Measurements from ENCODE around the gene HLA-F.

DNA sequence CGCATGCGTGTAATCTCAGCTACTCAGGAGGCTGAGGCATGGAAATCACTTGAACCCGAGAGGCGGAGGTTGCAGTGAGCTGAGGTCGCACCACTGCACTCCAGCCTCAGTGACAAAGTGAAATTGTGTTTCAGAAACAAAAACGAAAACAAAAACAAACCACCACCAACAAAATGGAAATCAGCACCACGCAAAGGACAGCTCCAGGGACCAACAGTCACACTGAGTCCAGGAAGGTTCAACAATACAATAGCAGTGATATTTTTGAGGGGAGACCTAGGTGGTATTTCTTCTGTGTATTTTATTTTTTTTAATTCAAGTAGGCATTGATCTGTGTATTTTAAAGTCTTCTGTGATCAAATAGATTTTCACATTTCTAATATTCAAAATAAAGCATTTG is 9.8 kb downstream of the HLA-F start:
- TF ChIP-seq POLR2A (IDR thresholded peaks at IDR 0.05), result no peak
- TF ChIP-seq, protein P1, sequence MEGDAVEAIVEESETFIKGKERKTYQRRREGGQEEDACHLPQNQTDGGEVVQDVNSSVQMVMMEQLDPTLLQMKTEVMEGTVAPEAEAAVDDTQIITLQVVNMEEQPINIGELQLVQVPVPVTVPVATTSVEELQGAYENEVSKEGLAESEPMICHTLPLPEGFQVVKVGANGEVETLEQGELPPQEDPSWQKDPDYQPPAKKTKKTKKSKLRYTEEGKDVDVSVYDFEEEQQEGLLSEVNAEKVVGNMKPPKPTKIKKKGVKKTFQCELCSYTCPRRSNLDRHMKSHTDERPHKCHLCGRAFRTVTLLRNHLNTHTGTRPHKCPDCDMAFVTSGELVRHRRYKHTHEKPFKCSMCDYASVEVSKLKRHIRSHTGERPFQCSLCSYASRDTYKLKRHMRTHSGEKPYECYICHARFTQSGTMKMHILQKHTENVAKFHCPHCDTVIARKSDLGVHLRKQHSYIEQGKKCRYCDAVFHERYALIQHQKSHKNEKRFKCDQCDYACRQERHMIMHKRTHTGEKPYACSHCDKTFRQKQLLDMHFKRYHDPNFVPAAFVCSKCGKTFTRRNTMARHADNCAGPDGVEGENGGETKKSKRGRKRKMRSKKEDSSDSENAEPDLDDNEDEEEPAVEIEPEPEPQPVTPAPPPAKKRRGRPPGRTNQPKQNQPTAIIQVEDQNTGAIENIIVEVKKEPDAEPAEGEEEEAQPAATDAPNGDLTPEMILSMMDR (IDR thresholded peaks at IDR 0.05), result no peak

All from esophagus squamous epithelium (tissue), 4 donors.